Ammon's horn (tissue), 1 donor: Measurements from ENCODE around the gene HIGD1C.
"Not testable (repeated sequence)": the region's sequence is repeated elsewhere in the genome, so short reads cannot be mapped to it uniquely, and the experiment has no call there.

ENCODE experiments used
- DNase-seq: peaks from one replicate; pipeline ENCODE4 v3.0.0-alpha.2; 2016; ENCODE audit warnings: low spot score

Gene HIGD1C

GRCh38 chr12:50984586-50985298 lies 32.4 kb downstream of the HIGD1C start:
- no peak for DNase-seq

- no peak for DNase-seq
Measured at GRCh38 chr12:50985322-50985721, 33.0 kb downstream of the HIGD1C start.

- peak; percentile 80 for DNase-seq
Measured at GRCh38 chr12:50986966-50987737, 34.8 kb downstream of the HIGD1C start.

- no peak for DNase-seq
Measured at GRCh38 chr12:50988051-50988450, 35.7 kb downstream of the HIGD1C start.

- no peak for DNase-seq
Measured at GRCh38 chr12:50988871-50989270, 36.5 kb downstream of the HIGD1C start.

GRCh38 chr12:50990147-50990727 lies 37.9 kb downstream of the HIGD1C start:
- DNase-seq: no peak

- no peak for DNase-seq
Measured at GRCh38 chr12:50990791-50991190, 38.4 kb downstream of the HIGD1C start.

GRCh38 chr12:50991291-50991690 lies 38.9 kb downstream of the HIGD1C start:
- no peak for DNase-seq

- peak; percentile 73 for DNase-seq
Measured at GRCh38 chr12:50992819-50993218, 40.5 kb downstream of the HIGD1C start.

- DNase-seq: no peak
Measured at GRCh38 chr12:50999093-50999492, 46.7 kb downstream of the HIGD1C start.

GRCh38 chr12:51000245-51000644 lies 47.9 kb downstream of the HIGD1C start:
- no peak for DNase-seq

- DNase-seq: no peak
Measured at GRCh38 chr12:51001799-51002198, 49.5 kb downstream of the HIGD1C start.

- DNase-seq: no peak
Measured at GRCh38 chr12:51004504-51004903, 52.2 kb downstream of the HIGD1C start.

- DNase-seq: no peak
Measured at GRCh38 chr12:51005030-51005429, 52.7 kb downstream of the HIGD1C start.

GRCh38 chr12:51005671-51006070 lies 53.3 kb downstream of the HIGD1C start:
- DNase-seq: no peak

GRCh38 chr12:51008329-51009055 lies 56.1 kb downstream of the HIGD1C start:
- no peak for DNase-seq

GRCh38 chr12:51009056-51009440 lies 56.7 kb downstream of the HIGD1C start:
- peak; percentile 94 for DNase-seq

GRCh38 chr12:51011955-51012354 lies 59.6 kb downstream of the HIGD1C start:
- DNase-seq: no peak

GRCh38 chr12:51012570-51013236 lies 60.4 kb downstream of the HIGD1C start:
- no peak for DNase-seq

GRCh38 chr12:51013441-51013840 lies 61.1 kb downstream of the HIGD1C start:
- DNase-seq: no peak

GRCh38 chr12:51014467-51014866 lies 62.1 kb downstream of the HIGD1C start:
- not testable (repeated sequence) for DNase-seq

GRCh38 chr12:51017452-51017851 lies 65.1 kb downstream of the HIGD1C start:
- DNase-seq: no peak
